Measurements from ENCODE around the gene EVI5L.

Gene EVI5L

GRCh38 chr19:7860714-7861618 lies 30.9 kb downstream of the EVI5L start:
- DNase-seq (ENCODE audit: low read depth in 2 of 2), result no peak

- DNase-seq (ENCODE audit: low read depth in 2 of 2), result no peak
Observed at GRCh38 chr19:7861619-7862412, 31.8 kb downstream of the EVI5L start.

DNA sequence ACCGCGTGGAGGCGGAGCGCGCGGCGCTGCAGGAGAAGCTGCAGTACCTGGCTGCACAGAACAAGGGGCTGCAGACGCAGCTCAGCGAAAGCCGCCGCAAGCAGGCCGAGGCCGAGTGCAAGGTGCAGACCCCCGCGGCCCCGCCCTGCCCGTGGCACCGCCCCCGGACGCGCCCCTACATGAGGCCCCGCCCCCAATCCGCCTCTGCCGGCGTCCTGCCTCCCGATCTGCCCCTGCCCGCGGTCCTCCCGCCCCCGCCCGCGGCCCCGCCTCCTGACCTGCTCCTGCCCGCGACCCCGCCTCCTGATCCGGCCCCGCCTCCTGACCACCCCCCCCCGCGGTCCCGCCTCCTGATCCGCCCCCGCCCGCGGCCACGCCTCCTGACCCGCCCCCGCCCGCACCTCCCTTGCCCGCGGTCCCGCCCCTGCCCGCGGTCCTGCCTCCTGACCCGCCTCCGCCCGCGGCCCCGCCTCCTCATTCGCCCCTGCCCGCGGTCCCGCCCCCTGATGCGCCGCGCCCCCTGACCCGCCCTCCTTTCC lies 32.5 kb downstream of the EVI5L start:
- peak; percentile 42 to 47 for DNase-seq (ENCODE audit: low read depth in 2 of 2)

GRCh38 chr19:7863157-7863970 lies 33.3 kb downstream of the EVI5L start:
- DNase-seq (ENCODE audit: low read depth in 2 of 2), result no peak

GRCh38 chr19:7863971-7864689 lies 34.1 kb downstream of the EVI5L start:
- no peak for DNase-seq (ENCODE audit: low read depth in 2 of 2)

- no peak for DNase-seq (ENCODE audit: low read depth in 2 of 2)
Observed at GRCh38 chr19:7864690-7865074, 34.7 kb downstream of the EVI5L start.

DNA sequence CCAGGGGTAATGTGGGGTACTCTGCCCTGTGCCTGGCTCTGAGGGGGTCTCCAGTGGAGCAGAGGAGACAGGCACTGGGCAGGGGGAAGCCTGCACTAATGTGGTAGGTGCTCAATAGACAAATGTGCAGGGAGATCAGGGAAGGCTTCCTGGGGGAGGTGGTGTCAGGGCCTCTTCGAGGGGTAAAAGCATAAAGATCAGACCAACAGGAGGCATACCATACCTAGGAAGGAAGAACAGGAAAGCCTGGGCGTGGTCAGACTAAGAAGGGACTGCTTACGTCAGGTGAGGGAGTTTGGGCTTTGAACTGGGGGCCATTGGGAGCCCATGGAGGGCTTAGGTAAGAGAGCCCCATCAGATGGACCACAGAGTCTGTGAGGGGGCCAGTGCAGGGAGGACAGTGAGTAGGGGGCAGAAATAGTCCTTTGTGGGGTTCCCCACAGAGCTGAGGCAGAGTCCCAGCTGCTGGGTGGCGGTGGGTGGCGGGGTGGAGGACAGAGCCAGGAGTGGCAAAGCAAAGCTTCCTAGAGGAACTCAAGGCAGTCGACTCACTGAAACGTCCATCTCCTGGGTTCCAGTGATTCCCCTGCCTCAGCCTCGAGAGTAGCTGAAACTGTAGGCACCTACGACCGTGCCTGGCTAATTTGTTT lies 35.4 kb downstream of the EVI5L start:
- DNase-seq (ENCODE audit: low read depth in 2 of 2), result no peak

DNA sequence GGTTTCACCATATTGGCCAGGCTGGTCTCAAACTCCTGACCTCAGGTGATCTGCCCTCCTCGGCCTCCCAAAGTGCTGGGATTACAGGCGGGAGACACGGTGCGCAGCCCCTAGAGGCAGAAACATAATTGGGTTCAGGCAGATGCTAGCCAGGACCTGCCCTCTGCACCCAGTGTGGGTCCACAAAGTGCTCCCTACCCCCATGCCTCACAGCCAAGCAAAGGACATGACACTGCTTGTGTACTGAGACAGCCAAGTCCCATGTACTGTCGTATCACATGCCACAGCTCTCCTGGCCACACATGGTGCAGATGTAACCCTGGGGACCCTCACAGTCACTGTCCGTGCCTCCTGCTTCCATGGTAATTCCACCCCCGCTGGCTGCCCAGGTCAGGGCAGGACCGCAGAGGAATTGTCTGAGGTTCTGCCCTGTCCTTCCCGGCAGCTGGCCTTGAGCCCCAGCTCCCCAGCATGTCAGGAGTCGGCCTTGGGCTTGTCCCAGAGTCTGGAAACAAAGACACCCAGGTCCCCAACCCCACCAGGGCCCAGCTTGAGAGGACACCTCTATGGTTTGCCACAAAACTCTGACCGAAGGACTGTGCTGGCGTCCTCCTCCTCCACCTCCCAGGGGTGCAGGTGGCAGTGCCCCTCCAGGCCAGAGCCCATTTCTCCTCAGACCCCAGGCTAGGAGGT lies 36.5 kb downstream of the EVI5L start:
- no peak for DNase-seq (ENCODE audit: low read depth in 2 of 2)

DNA sequence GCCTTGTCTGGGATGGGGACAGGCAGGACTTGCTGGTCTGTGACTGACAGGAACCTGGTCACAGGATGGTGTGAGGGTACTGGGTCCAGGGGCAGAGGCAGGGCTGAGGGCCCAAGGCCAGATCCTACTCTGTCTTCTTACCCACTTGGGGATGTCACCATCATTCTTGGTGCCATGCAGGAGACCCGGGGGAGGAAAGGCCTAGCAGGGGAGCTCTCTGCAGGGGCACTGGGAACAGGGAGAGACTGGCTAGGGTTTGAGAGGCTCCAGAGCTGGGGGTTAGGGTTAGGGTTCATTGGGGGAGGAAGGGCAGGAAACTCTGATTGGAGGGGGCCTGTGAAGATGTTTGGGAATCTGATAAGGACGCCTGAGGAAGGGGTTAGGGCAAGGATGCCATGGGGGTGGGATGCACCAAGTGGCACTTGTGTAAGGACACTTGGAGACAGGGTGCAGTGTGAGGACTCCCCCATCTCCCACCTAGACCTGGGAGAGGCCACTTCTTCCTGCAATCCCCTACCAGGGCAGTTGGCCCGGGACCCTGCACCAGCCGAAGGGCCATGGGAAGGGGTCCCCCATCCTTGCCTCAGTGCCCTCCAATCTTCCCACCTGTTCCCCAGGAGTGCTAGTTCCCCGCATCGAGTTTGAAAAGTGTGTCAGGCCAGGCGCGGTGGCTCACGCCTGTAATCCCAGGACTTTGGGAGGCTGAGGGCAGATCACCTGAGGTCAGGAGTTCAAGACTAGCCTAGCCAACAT lies 37.2 kb downstream of the EVI5L start:
- DNase-seq (ENCODE audit: low read depth in 2 of 2), result no peak

DNA sequence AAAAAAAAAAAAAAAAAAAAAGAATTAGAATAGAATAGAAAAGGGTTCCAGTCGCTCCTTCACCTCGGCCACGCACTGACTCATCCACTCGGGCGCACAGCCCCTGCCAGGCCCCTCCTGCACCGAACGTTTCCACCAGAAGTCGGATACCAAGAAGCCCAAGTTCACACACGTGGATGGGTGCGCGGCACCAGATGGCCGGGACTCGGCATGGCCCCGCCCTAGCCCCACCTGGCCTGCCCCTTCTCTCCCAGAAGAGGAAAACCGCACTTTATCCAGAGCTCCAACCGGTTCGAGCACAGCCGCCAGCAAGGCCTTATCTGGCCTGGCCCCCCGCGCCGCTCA lies 38.3 kb downstream of the EVI5L start:
- no peak for DNase-seq (ENCODE audit: low read depth in 2 of 2)

GRCh38 chr19:7868671-7869452 lies 38.8 kb downstream of the EVI5L start:
- peak; percentile 63 to 67 for DNase-seq (ENCODE audit: low read depth in 2 of 2)

GRCh38 chr19:7869453-7869909 lies 39.5 kb downstream of the EVI5L start:
- DNase-seq (ENCODE audit: low read depth in 2 of 2), result peak; percentile 60 to 78

- no peak for DNase-seq (ENCODE audit: low read depth in 2 of 2)
Observed at GRCh38 chr19:7869910-7870511, 40.0 kb downstream of the EVI5L start.

DNA sequence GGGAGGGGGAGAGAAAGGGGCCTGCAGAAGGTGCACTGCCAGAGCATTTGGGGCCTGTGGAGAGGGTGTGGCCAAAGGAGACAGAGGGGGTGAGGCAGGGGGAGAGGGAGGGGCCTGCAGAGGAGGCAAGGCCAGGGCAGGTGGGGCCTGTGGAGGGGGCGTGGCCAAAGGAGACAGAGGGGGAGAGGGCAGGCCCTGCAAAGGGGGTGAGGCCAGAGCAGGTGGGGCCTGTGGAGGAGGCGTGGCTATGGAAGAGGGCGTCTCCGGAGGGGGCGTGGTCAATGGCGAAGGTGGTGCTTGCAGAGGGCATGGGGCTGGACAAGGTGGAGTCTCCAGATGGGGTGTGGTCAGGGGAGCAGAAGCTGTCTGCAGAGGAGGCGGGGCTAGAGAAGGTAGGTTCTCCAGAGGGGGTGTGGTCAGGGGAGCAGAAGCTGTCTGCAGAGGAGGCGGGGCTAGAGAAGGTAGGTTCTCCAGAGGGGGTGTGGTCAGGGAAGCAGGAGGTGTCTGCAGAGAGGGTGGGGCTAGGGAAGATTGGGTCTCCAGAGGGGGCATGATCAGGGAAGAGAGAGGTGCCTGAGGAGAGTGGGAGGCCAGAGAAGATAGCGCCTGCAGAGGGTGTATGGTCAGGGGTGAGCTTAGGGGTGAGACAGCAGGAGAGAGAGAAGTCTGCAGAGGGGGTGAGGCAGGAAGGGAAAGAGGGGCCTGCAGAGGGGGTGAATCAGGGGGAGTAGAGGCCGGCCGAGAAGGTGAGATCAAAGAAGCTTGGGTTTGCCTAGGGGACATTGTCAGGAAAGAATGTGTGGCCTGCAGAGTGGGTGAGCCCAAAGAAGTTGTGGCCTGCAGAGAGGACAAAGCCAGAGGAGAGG lies 40.8 kb downstream of the EVI5L start:
- no peak for DNase-seq (ENCODE audit: low read depth in 2 of 2)

- DNase-seq (ENCODE audit: low read depth in 2 of 2), result peak; percentile 60 to 64
Observed at GRCh38 chr19:7871437-7872305, 41.7 kb downstream of the EVI5L start.
